GM12892 (cell line): ENCODE data around the gene CLDN18.

ENCODE experiments used
- POLR2A ChIP-seq: IDR thresholded peaks from 2 replicates; pipeline ENCODE4 v1.6.1; 2011; ENCODE audit warnings: low read depth, low read length, control low read depth
- POLR2AphosphoS5 ChIP-seq: IDR thresholded peaks from 2 replicates; pipeline ENCODE4 v1.6.1; 2011; ENCODE audit warnings: low read depth, low read length, control low read depth

DNA sequence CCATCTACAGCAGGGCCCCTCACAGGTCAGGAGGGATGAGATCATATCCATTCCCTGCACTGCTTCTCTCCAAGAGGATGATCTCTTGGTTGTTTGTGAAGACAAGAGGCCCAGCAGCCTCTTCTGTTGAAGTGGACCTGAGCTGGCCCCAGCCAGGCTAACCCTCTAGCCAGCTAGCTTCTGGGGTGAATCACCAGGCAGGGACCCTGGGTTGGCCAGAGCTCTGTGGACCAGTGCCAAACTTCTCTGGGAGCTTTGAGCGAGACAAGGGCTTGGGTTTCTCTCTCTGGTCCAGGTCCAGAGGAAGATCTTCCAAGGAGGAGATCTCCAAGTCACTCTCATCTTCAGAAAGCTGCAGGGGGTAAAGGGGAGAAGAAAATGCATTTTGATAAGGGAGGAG is 52.7 kb downstream of the CLDN18 start:
- TF ChIP-seq POLR2A, result no peak
- TF ChIP-seq POLR2AphosphoS5, result no peak
